Measurements from ENCODE around the gene NR6A1.
A peak's percentile ranks its signal among the peaks of the same experiment; 100 is the strongest.

Gene NR6A1

GRCh38 chr9:124771021-124771866 is at the start of gene NR6A1:
TSS of gene NR6A1 (minus strand) at chr9:124771311.
- H3K36me3 ChIP-seq (ENCODE audit: control insufficient read depth, insufficient read depth, low read length), result no peaks in the 10 kb centered on the region
- peak within 1 kb of the TSS; percentile 98 for H3K9ac ChIP-seq (ENCODE audit: low read length)
- H3K4me1 ChIP-seq (ENCODE audit: control insufficient read depth, insufficient read depth, low read length), result peaks cover 38% of the 10 kb centered on the region
- H3K9me3 ChIP-seq (ENCODE audit: control insufficient read depth, insufficient read depth, low read depth, low read length), result no peaks in the 10 kb centered on the region
- peak within 1 kb of the TSS; percentile 87 for H3K4me3 ChIP-seq (ENCODE audit: low read depth, low read length)
- H3K27me3 ChIP-seq (ENCODE audit: control insufficient read depth, insufficient read depth, low read length), result peaks cover 36% of the 10 kb centered on the region
- H3K27ac ChIP-seq (ENCODE audit: low read depth, low read length), result peak within 1 kb of the TSS; percentile 99

GRCh38 chr9:124818431-124819281 is 47.5 kb upstream of the NR6A1 start:
- Histone ChIP-seq H3K27ac (ENCODE audit: low read depth, low read length) (no peak overlapping the region), H3K27me3 (ENCODE audit: control insufficient read depth, insufficient read depth, low read length) (no peaks in the 10 kb centered on the region), H3K36me3 (ENCODE audit: control insufficient read depth, insufficient read depth, low read length) (no peaks in the 10 kb centered on the region), H3K9me3 (ENCODE audit: control insufficient read depth, insufficient read depth, low read depth, low read length) (no peaks in the 10 kb centered on the region), H3K4me1 (ENCODE audit: control insufficient read depth, insufficient read depth, low read length) (peaks cover 10% of the 10 kb centered on the region), H3K9ac (ENCODE audit: low read length) (no peak overlapping the region), H3K4me3 (ENCODE audit: low read depth, low read length) (no peak overlapping the region)

GRCh38 chr9:124815601-124816000 is 44.5 kb upstream of the NR6A1 start:
- H3K4me1 ChIP-seq (ENCODE audit: control insufficient read depth, insufficient read depth, low read length), result peaks cover 39% of the 10 kb centered on the region
- H3K4me3 ChIP-seq (ENCODE audit: low read depth, low read length), result no peak overlapping the region
- H3K27ac ChIP-seq (ENCODE audit: low read depth, low read length), result no peak overlapping the region
- H3K9ac ChIP-seq (ENCODE audit: low read length), result no peak overlapping the region
- H3K27me3 ChIP-seq (ENCODE audit: control insufficient read depth, insufficient read depth, low read length), result no peaks in the 10 kb centered on the region
- H3K9me3 ChIP-seq (ENCODE audit: control insufficient read depth, insufficient read depth, low read depth, low read length), result no peaks in the 10 kb centered on the region
- no peaks in the 10 kb centered on the region for H3K36me3 ChIP-seq (ENCODE audit: control insufficient read depth, insufficient read depth, low read length)

GRCh38 chr9:124814164-124814535 is 43.0 kb upstream of the NR6A1 start:
- no peaks in the 10 kb centered on the region for H3K9me3 ChIP-seq (ENCODE audit: control insufficient read depth, insufficient read depth, low read depth, low read length)
- H3K4me1 ChIP-seq (ENCODE audit: control insufficient read depth, insufficient read depth, low read length), result peaks cover 44% of the 10 kb centered on the region
- H3K27ac ChIP-seq (ENCODE audit: low read depth, low read length), result no peak overlapping the region
- H3K27me3 ChIP-seq (ENCODE audit: control insufficient read depth, insufficient read depth, low read length), result no peaks in the 10 kb centered on the region
- no peak overlapping the region for H3K9ac ChIP-seq (ENCODE audit: low read length)
- no peak overlapping the region for H3K4me3 ChIP-seq (ENCODE audit: low read depth, low read length)
- H3K36me3 ChIP-seq (ENCODE audit: control insufficient read depth, insufficient read depth, low read length), result no peaks in the 10 kb centered on the region

GRCh38 chr9:124813501-124814163 is 42.5 kb upstream of the NR6A1 start:
- Histone ChIP-seq H3K4me1 (ENCODE audit: control insufficient read depth, insufficient read depth, low read length) (peaks cover 41% of the 10 kb centered on the region), H3K4me3 (ENCODE audit: low read depth, low read length) (no peak overlapping the region), H3K27ac (ENCODE audit: low read depth, low read length) (no peak overlapping the region), H3K27me3 (ENCODE audit: control insufficient read depth, insufficient read depth, low read length) (no peaks in the 10 kb centered on the region), H3K9me3 (ENCODE audit: control insufficient read depth, insufficient read depth, low read depth, low read length) (no peaks in the 10 kb centered on the region), H3K36me3 (ENCODE audit: control insufficient read depth, insufficient read depth, low read length) (no peaks in the 10 kb centered on the region), H3K9ac (ENCODE audit: low read length) (no peak overlapping the region)

GRCh38 chr9:124813041-124813440 is 41.9 kb upstream of the NR6A1 start:
- Histone ChIP-seq H3K36me3 (ENCODE audit: control insufficient read depth, insufficient read depth, low read length) (no peaks in the 10 kb centered on the region), H3K27me3 (ENCODE audit: control insufficient read depth, insufficient read depth, low read length) (no peaks in the 10 kb centered on the region), H3K9ac (ENCODE audit: low read length) (peak overlapping the region; percentile 45), H3K4me1 (ENCODE audit: control insufficient read depth, insufficient read depth, low read length) (peaks cover 45% of the 10 kb centered on the region), H3K4me3 (ENCODE audit: low read depth, low read length) (no peak overlapping the region), H3K27ac (ENCODE audit: low read depth, low read length) (peak overlapping the region; percentile 66; the same call in 1 of the 2 replicates), H3K9me3 (ENCODE audit: control insufficient read depth, insufficient read depth, low read depth, low read length) (no peaks in the 10 kb centered on the region)

- H3K27ac ChIP-seq (ENCODE audit: low read depth, low read length), result peak overlapping the region; percentile 66; the same call in 1 of the 2 replicates
- no peaks in the 10 kb centered on the region for H3K36me3 ChIP-seq (ENCODE audit: control insufficient read depth, insufficient read depth, low read length)
- no peak overlapping the region for H3K4me3 ChIP-seq (ENCODE audit: low read depth, low read length)
- H3K9me3 ChIP-seq (ENCODE audit: control insufficient read depth, insufficient read depth, low read depth, low read length), result no peaks in the 10 kb centered on the region
- H3K9ac ChIP-seq (ENCODE audit: low read length), result peak overlapping the region; percentile 45
- H3K27me3 ChIP-seq (ENCODE audit: control insufficient read depth, insufficient read depth, low read length), result no peaks in the 10 kb centered on the region
- peaks cover 46% of the 10 kb centered on the region for H3K4me1 ChIP-seq (ENCODE audit: control insufficient read depth, insufficient read depth, low read length)
Measured at GRCh38 chr9:124812441-124812876, 41.3 kb upstream of the NR6A1 start.

GRCh38 chr9:124810663-124811355 is 39.7 kb upstream of the NR6A1 start:
- peak overlapping the region; percentile 40; the same call in 1 of the 2 replicates for H3K4me3 ChIP-seq (ENCODE audit: low read depth, low read length)
- H3K27me3 ChIP-seq (ENCODE audit: control insufficient read depth, insufficient read depth, low read length), result no peaks in the 10 kb centered on the region
- H3K27ac ChIP-seq (ENCODE audit: low read depth, low read length), result peak overlapping the region; percentile 92
- peaks cover 46% of the 10 kb centered on the region for H3K4me1 ChIP-seq (ENCODE audit: control insufficient read depth, insufficient read depth, low read length)
- H3K9ac ChIP-seq (ENCODE audit: low read length), result peak overlapping the region; percentile 65
- H3K9me3 ChIP-seq (ENCODE audit: control insufficient read depth, insufficient read depth, low read depth, low read length), result no peaks in the 10 kb centered on the region
- H3K36me3 ChIP-seq (ENCODE audit: control insufficient read depth, insufficient read depth, low read length), result no peaks in the 10 kb centered on the region

GRCh38 chr9:124809741-124810500 is 38.8 kb upstream of the NR6A1 start:
- H3K27me3 ChIP-seq (ENCODE audit: control insufficient read depth, insufficient read depth, low read length), result no peaks in the 10 kb centered on the region
- no peak overlapping the region; the same call in 1 of the 2 replicates for H3K27ac ChIP-seq (ENCODE audit: low read depth, low read length)
- H3K4me3 ChIP-seq (ENCODE audit: low read depth, low read length), result no peak overlapping the region
- H3K4me1 ChIP-seq (ENCODE audit: control insufficient read depth, insufficient read depth, low read length), result peaks cover 46% of the 10 kb centered on the region
- no peak overlapping the region for H3K9ac ChIP-seq (ENCODE audit: low read length)
- H3K36me3 ChIP-seq (ENCODE audit: control insufficient read depth, insufficient read depth, low read length), result no peaks in the 10 kb centered on the region
- H3K9me3 ChIP-seq (ENCODE audit: control insufficient read depth, insufficient read depth, low read depth, low read length), result no peaks in the 10 kb centered on the region

- H3K27ac ChIP-seq (ENCODE audit: low read depth, low read length), result no peak overlapping the region
- H3K9me3 ChIP-seq (ENCODE audit: control insufficient read depth, insufficient read depth, low read depth, low read length), result no peaks in the 10 kb centered on the region
- H3K36me3 ChIP-seq (ENCODE audit: control insufficient read depth, insufficient read depth, low read length), result no peaks in the 10 kb centered on the region
- no peaks in the 10 kb centered on the region for H3K27me3 ChIP-seq (ENCODE audit: control insufficient read depth, insufficient read depth, low read length)
- no peak overlapping the region for H3K9ac ChIP-seq (ENCODE audit: low read length)
- no peak overlapping the region for H3K4me3 ChIP-seq (ENCODE audit: low read depth, low read length)
- peaks cover 45% of the 10 kb centered on the region for H3K4me1 ChIP-seq (ENCODE audit: control insufficient read depth, insufficient read depth, low read length)
Measured at GRCh38 chr9:124809211-124809610, 38.1 kb upstream of the NR6A1 start.
